NCI-H146 treated with DMSO at 0.1 percent for 48 hours (cell line): ENCODE measurements around the gene MCTP2.
"Not testable (repeated sequence)": the region's sequence is repeated elsewhere in the genome, so short reads cannot be mapped to it uniquely, and the experiment has no call there.

ENCODE experiments used
- DNase-seq: peaks from one replicate; lab custom pipeline; 2025; ENCODE audit not compliant: unreplicated experiment; lab: John Stamatoyannopoulos, UW

MCTP2 gene

DNA sequence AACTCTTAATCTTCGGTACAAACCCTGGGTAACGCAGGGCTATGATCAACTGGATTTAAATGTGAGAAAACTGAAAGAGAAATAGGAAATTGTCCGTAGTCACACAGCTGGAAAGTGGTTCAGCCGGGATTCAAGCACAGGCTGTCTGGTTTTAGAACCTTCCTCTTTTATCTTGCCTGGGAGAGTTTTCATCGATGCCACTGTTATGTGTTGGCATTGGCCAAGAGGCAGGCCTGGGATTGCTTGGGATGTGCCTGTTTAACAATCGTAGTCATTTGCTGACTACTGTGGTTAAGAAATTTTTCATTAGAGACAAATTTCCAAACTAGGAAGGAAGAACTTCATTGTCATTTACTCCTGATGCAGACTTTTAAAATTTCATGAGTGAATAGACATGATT is 4.3 kb downstream of the MCTP2 start:
- DNase-seq: no peak

DNA sequence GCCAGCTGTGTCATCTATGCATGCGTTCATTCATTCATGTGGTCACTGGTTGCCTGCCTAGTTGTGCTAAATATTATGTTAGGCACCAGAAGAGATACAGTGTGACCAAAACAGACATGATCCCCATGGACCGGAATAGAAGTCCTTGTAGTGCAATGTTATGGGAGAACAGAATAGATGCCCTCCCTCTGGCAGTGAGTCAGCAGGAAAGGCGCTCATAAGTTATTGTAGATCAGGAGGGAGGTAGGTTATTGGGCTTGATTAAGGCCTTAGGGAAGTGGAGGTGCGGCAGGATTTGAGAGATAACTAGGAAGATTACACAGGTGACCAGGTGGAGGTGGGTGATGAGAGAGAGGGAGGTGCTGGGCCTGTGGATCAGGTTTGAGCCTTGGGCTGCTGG is 5.2 kb downstream of the MCTP2 start:
- DNase-seq: no peak

DNA sequence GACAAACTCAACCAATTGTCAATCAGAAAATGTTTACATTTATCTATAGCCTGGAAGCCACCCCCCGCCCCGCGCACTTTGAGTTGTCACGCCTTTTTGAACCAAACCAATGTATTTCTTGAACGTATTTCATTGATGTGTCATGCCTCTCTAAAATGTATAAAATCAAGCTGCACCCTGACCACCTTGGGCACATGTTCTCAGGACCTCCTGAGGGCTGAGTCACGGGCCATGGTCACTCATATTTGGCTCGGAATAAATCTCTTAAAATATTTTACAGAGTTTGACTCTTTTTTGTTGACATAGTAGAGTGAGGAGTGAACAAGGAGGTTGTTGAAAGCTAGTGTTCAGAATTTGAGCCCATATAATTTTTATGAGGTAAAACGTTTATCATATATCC is 6.5 kb downstream of the MCTP2 start:
- DNase-seq: no peak

DNA sequence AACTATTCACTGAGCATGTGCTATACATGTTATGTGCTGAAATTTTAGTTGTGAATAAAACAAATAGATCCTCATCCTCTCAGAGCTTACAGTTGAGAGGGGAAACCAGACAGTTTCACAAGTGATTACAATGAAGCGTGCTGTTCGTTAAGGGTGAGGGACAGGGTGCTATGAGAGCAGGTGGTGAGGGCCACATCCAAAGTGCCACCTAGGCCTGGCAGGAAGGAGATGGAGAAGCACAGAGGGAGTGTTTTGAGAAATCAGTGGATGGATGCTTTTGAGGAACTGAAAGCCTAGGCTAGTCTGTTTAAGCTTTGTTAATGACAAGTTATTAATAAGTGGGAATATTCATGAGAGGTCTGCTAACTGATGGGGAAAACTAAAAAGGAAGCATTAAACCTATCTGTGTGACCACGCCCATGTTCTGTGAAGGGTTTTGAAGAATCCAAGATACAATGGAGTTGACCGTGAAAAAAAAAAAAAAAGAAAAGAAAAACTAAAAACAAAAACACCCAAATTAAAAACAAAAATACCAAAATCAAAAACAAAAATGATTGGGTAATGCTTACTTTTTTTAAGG is 7.3 kb downstream of the MCTP2 start:
- no peak for DNase-seq

DNA sequence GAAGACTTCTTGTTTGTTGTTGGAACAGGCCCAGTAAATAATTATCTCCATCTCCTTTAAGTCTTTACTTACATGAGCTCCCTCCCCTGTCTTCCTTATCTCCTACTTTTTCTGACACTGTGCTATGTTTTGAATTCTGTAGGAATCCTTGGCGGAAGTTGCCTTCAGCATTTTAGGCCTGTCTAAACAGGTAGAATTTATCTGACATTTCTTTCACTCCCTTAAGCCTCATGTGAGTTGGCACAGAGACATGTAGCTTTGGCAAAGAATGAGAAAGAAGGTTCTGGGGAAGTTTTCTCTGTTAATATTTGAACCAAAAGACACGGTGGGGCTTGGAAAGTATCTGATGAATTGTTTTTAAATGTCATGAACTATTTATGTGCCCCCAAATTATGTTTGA is 8.1 kb downstream of the MCTP2 start:
- DNase-seq: no peak

DNA sequence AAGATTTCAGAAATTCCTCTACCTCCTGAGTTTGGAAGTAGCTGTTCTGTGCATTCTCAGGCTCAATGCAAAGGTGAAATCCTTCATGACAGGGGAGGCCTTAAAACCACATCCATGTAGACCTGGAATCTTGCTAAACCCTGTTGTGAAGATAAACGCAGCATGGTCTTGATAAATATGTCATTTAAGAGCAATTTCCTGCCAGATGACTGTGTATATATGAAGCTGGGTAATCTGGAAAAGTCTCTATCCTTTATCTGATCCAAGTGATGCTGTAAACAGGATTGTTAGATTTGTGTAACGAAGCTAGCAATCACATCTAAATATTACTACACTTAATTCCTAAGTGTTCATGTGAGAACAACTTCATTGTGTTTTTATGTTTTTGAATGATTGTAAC is 9.1 kb downstream of the MCTP2 start:
- no peak for DNase-seq

DNA sequence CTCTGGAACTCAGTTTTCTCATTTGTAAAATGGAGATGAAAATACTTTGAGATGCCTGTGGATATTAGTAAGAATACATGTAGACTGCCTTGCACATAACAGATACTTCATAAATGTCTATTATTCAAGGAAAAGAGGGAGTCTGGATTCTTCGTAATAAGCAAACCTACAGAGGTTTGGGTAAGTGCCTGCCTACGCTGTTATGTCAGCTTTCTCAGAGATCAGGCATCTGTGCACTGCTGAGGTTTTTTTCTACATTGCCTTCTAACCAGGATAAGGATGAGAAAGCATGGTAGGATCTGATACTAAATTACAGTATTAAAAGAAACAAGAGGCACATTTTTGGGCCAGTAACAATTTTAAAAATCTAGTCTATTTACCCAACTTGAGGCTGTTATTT is 10.9 kb downstream of the MCTP2 start:
- no peak for DNase-seq

DNA sequence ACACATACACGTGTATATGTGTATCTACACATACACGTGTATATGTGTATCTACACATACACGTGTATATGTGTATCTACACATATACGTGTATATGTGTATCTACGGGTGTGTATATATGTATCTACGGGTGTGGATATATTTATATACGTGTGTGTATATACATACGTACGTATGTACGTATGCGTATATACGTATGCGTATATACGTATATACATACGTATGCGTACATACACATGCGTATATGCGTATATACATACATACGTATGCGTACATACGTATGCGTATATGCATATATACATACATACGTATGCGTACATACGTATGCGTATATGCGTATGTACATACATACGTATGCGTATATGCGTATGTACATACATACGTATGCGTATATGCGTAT is 11.6 kb downstream of the MCTP2 start:
- not testable (repeated sequence) for DNase-seq

DNA sequence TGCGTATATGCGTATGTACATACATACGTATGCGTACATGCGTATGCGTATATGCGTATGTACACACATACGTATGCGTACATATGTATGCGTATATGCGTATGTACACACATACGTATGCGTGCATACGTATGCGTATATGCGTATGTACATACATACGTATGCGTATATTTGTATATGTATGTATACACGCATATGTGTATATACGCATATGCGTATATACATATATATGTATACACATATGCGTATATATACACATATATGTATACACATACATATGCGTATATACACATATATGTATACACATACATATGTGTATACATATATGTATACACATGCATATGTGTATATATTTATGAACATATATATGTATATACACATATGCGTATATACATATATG is 12.1 kb downstream of the MCTP2 start:
- no peak for DNase-seq

DNA sequence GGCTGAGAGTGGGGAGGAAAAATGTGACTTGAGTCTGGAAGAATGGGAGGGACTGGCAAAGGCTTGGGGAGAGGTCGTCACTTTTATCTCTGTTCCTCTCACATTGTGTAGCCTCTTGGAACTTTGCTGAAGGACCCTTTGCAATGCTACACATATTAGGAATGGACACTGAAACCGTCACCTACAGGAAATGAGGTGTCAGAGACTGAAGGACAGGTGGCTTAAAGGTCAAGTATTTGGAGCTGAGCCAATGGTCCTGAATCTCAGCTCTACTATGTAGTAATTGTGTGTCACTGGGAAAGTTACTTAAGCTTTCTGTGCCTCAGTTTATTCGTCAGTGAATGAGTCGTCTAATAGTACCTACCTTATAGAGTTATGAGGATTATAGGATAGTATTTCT is 14.7 kb downstream of the MCTP2 start:
- no peak for DNase-seq

DNA sequence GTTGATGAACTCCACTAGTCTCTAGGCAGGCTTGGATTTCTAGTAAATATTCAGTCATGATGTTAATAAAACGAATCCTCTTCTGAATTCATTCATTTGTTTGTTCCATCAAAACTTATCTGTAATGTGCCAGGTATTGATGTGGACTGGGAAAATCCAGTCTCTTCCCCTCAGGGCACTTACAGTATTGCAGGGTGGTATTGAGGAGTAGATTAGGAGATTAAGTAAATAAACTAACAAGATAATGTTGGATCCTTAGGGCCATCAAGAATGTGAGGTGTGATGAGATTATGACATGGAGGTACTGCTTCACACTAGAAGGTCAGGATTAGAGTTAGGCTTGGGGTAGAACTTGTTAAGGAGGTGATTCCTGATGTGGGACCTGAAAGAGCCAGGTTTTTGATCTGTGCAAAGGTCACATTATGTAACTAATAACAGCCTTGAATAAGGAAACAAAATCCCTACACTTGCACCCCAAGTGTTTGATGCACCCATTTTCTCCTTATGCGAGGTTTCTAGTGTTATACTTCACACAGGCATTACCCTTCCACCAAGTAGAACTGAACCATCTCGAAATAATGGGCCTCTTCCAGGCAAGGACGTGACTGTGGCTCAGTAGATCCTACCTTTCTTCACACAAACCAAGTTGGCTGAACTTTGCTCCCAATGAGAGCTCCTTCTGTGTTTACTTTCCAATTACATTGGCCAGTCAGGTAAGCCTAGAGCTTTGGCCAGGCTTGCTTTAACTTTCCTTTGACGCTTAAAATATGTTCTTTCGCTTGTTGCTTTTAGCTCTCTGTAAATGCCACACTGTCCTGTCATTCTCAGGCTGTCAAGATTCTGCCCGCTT is 16.7 kb downstream of the MCTP2 start:
- no peak for DNase-seq

DNA sequence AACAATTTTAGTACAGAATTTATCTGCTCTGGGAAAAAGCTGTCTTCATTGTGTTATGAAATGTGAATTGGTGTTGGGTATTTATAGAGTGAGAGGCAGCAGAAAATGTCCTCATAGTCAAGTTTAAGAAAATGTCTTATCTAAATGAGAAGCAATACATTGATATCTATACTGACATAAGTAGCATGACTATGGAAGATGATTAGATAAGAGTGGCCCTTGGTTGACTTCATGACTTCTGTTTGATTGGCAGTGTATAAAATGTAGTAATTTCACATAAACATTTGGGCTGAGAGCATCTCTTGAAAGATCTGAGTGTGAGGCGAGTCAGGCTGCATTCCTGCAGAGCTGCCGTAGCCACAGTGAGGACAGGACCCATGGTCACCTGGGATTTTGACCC is 19.4 kb downstream of the MCTP2 start:
- no peak for DNase-seq

DNA sequence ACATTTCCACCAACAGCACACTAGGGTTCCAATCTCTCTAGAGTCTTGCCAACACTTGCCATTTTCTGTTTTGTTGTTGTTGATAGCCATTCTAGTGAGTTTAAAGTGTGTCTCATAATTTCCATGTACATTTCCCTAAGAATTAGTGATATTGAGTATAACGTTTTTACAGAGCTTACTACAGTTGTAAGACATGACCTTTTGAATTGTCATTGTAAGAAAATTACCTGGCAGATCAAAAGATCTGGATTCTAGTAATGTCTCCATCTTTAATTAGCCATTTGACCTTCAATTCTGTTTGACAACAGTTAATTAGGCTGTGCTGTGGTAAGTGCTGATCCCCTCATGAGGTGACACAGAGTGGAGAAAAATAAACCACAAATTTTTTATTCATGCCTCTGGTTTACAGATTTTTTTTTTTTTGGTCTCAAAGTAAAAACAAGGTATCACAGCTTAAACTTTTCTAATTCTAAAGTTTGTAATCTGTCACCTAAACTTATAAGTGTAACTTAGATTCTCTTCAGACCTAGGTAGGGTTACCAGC is 20.9 kb downstream of the MCTP2 start:
- no peak for DNase-seq

DNA sequence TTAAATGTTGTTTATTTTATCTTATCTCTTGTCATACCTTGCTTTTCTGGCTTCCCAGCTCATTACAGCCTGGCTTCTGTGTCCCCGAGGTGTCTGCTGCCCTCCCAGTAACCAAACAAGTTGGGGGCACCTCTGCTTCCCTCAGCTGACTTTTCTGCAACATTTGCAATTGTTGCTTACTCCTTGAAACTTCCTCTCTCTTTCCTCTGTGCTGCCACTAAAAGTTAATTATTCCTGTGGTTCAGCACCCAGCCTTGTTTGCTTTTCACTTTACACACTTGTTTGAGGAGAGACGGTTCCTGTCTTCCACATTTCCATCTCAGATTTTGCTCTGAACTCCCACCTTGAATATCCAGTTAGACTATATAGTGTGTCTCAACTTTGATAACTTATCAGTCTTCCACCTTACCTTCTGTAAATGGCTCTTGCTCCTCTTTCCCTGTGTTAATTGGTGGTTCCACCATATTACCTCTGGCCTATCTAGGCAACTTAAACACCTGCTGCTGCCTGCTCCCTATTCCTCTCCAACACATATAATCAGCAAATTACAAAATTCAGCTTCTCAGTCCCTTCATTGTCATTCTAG is 21.6 kb downstream of the MCTP2 start:
- DNase-seq: no peak

DNA sequence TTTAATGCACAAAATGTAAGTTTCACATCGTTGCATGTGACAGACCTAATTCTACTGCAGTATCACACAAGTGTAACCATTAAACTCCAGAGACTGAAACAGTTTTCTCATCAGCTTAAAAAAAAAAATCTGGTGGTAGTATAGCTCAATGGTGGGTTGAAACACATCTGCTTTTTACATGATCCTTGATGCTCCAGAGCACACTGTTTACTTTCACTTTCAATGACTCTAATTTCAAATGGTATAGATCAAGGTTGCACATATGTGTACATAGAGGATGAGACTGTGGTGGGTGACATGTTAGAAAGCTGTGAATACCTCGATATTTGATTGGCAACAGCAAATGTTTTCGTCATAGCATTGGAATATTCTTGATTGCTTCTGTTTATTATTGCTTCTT is 22.4 kb downstream of the MCTP2 start:
- no peak for DNase-seq

DNA sequence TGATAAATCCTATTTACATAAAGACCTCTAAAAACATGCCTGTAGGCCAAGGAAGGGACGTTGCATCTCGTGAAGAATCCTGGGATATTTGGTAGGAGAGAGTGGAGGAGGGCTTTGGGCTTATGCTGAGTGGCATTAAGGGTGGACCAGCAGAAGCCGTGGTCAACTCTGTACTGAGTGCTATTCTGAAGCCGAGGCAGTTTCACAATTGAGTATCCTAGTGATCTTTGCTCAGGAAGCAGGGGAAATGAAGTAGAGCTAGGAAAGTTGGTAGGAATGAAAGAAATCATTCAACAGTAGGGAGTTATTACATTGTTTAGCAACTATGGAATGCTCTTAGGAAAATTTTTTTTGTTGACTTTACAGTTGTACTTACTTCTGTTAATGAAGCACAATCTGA is 24.2 kb downstream of the MCTP2 start:
- DNase-seq: no peak

DNA sequence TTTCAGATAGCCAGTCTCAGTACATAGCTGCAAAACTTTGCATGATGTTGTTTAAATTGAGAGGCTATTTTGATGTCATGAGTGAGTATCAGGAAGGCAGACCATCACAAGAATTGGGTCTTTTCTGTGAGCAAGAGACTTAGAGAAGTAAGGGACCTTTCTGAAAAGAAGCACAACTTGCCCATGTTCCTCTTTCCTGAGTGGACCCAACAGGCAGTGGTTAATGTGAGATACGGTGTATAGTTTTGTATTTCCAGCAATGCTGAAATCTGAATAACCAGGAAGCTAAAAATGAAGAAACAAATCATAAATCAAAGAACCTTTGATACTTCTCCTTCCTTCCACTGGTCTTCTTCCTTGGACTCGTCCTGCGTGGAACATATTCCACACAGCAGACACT is 25.1 kb downstream of the MCTP2 start:
- no peak for DNase-seq

DNA sequence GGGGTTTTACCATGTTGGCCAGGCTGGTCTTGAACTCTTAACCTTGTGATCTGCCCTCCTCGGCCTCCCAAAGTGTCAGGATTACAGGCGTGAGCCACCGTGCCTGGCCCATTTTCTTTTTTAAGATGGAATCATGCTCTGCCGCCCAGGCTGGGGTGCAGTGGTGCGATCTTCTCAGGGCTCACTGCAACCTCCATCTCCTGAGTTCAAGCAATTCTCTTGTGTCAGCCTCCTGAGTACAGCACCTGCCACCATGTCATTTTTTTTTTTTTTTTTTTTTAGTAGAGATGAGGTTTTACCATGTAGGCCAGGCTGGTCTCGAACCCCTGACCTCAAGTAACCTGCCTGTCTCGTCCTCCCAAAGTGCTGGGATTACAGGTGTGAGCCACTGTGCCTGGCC is 26.4 kb downstream of the MCTP2 start:
- DNase-seq: not testable (repeated sequence)

DNA sequence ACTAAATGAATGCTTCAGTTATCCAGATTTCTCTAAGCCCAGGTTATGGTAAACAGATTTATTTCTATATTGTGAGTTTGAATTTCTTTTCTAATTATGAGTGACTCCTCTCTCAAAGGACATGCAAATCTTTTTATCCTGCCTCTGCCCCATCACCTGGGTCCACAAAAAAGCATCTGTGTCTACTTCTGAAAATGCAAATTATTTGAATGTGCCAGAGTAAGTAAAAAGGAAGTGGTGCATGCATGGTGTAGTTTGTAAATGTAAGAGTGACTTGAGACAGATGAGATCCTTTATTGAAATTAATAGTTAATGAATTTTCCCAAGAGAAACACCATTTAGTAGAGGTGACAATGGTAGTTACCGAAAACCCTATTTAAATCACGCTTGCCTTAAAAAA is 26.9 kb downstream of the MCTP2 start:
- DNase-seq: no peak

DNA sequence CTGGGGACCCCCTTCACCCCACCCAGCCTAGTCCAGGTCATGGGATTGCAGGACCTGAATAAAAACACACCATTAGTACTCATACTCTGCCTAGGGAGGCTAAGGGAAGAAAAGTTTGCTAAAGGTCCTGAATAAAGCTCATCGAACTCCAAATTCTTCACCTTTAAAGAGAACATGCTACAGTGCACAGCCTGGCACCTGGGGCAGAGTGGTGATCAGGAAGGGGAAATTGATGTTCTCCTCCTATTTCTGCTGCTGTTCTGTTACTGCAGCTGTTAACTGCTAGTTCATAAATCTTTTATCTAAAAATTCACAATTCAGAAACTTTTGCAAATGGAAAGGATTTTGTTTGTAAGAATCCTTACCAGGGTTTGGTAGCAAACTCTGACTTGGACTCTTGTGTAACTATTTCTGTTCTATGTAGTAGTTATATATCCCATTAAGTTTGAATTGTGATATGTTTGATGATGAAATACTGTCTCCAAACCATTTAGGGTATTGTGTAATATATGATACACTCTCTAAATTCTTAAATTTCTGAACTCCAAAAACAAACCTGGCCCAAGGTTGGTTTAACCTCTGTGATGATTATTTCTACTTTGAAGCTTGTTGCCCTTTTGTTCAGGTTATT is 27.9 kb downstream of the MCTP2 start:
- DNase-seq: no peak

DNA sequence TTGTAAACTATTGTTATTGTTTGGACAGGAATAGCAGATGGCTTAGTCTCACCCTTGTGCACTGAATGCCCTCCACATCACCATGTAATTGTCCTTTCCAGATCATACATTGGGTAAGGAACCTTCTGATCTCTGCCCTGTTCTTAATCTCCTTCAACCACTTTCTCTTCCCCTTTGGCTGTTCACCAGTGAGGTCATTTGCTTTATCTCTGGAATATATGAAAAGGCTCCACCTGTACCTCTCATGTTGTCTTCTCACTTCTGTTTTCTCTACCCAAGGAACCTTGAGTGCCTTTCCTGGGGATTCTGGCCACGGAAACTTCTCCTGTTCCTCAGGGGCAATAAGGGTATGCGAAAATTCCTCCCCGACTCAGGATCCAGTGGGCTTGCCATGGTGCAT is 28.5 kb downstream of the MCTP2 start:
- DNase-seq: no peak

DNA sequence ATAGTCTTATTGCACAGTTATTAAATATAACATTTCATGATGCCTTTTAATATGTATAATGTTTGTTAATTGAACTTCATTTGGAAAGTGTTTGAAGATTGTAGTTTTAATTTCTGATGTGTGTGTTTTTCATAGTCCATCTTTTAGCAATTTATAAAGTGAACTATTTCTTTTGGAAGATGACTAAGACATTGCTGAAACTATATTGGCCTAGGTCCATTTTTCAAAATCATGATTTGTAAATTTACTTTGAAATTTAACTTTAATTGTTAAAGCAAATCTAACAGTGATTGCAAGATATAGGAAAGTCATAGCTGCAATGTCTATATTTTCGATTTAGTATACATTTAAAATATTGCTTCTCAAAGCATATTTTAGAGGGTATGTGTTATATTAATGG is 30.8 kb downstream of the MCTP2 start:
- no peak for DNase-seq
